GM19468 (cell line): ENCODE results near the gene PTPRC.
A peak's percentile ranks its signal among the peaks of the same experiment; 100 is the strongest.

Source experiments
- ATAC-seq: cut with Tn5 transposase; IDR thresholded peaks from one replicate; pipeline ENCODE4 v1.9.1; 2021; ENCODE audit warnings: mild to moderate bottlenecking, moderate library complexity, moderate number of reproducible peaks; ENCODE audit not compliant: unreplicated experiment; ENCODE audit errors: extremely low read depth

The PTPRC gene

DNA sequence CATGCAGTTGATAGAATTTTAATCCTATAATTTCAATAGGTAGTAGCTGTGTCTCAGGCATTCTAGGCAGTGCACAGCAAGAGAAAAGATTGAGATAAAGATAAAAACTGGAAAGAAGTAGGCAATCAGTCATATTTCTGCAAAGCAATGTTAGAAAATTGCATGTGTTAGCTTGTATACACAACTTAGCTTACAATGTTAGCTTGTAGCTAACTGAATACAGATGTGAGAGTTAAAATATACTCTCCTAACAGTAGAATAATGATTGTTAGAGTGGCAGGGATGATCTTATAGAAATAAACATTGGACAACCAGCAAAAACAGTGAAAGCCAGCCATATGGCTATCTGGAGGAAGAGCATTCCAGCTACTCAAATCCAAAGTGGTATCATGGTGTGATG, 29.0 kb downstream of the PTPRC start:
- ATAC-seq = no peak

GRCh38 chr1:198669023-198669698, 30.3 kb downstream of the PTPRC start:
- peak; percentile 74 for ATAC-seq

DNA sequence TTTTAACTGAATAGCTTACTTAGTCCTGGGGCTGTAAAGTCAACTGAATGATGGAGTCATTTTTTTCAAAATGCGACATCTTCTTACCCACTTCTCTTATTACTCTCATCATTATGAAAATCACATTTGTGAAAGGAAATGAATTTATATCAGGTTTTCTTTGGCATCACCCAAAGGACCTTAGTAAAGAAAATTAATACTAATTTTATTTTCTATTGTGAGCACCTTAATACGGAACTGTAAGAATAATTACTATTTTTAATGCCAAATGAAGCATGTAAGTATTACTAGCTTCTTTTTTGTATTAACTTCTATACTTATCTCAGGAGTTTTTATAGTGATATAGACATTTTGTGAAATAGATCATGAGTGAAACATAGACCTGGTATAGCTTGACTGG, 30.9 kb downstream of the PTPRC start:
- no peak for ATAC-seq

GRCh38 chr1:198671136-198671535, 32.3 kb downstream of the PTPRC start:
- no peak for ATAC-seq

DNA sequence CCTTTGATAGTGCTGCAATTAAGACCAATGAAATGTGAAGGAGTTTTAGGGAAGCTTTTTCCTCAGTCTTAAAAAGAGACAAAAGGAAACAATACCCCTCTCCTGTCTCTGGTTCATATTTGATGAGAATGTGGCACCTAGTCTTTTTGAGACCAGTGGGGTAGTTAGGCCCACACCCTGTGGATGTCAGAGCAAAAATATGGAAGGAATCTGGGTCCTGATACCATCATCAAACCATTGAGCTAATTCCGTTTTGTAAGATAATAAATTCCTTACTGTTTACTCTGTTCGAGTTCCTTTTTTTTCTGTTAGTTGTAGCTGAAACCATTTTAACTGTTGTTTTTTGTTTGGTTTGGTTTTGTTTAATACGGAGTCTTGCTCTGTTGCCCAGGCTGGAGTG, 33.3 kb downstream of the PTPRC start:
- ATAC-seq = no peak

- ATAC-seq = no peak
Measured at GRCh38 chr1:198674009-198674408, 35.2 kb downstream of the PTPRC start.

DNA sequence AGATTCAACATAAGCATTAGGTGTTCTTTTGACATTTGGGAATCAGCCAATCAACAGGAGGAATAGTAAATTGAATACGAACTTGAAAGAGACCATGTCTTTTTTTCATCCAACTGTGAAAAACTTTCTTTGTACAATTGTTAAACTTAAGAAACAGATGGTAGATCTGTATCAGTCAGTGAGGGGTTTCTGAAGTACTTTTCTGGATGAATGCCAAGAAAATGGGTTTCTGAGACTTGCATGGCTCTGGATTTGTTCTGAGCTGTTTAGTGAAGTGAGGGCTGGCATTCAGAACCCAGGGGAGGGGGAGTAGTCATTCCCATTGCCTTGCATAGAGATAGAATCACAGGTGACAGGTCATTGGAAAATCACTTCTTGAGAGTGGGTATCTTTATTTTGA, 37.4 kb downstream of the PTPRC start:
- ATAC-seq = no peak

- no peak for ATAC-seq
Measured at GRCh38 chr1:198677027-198677426, 38.2 kb downstream of the PTPRC start.

DNA sequence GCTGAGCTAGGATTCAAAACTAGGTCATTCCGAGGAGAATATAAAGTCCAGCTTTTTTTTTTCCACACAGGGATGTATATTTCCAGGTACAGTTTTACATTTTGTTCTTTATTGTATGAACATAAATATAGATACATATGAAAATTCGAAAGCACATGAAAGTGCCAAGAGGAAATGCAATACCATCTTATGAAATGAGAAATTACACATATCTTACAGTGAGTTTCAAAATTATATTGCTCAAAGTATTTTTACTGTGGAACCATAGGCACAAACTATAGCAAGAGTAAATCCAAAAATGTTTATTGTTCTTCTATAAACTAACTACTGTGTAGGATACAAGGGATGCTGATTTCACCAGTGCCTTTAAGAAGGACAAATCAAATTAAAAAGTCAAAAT, 39.0 kb downstream of the PTPRC start:
- ATAC-seq = no peak

GRCh38 chr1:198678301-198678836, 39.5 kb downstream of the PTPRC start:
- no peak for ATAC-seq

- ATAC-seq = no peak
Measured at GRCh38 chr1:198678901-198679329, 40.1 kb downstream of the PTPRC start.

GRCh38 chr1:198679535-198680173, 40.8 kb downstream of the PTPRC start:
- no peak for ATAC-seq

DNA sequence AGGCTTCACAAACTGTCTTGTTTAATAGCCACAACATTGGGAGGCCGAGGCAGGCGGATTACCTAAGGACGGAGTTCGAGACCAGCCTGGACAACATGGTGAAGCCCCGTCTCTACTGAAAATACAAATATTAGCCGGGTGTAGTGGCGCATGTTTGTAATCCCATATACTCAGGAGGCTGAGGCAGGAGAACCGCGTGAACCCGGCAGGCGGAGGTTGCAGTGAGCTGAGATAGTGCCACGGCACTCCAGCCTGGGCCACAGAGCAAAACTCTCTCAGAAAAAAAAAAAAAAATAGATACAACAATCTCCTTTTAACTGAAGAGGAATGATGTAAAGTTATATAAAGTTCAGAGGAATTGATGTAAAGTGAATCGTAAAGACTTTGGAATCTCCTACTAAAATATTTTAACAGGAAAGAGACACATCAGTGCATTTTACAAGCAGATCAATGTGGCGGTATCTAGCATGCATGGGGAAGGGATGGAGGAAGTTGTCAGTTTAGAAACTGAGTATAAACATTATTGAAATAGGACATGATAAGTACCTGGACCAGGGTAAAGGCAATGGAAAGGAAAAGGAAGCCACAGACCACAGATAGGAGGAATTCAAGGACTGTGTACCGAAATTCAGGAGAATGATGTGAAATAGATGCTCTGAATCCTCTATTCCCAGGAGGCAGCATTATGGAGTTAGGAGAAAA, 41.5 kb downstream of the PTPRC start:
- ATAC-seq = no peak

DNA sequence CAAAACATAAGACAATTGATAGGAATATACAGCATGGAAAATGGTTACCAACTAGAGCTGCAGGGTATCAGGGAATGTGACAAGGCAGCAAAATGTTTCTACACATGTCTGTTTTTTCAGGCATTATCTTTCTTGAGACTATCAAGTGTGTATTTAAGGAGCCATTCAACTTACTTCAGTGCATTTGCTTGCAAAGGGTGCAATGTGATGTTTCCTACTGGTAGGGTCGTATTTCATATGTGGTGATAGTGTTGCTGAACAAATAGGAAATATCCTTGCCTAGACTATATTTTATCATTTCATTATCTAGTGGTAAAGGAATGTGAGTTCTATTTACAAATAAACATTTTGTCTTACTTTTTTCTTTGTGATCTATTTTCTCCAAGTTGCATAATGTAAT, 42.4 kb downstream of the PTPRC start:
- no peak for ATAC-seq

GRCh38 chr1:198681831-198682759, 43.3 kb downstream of the PTPRC start:
- peak; percentile 98 for ATAC-seq

DNA sequence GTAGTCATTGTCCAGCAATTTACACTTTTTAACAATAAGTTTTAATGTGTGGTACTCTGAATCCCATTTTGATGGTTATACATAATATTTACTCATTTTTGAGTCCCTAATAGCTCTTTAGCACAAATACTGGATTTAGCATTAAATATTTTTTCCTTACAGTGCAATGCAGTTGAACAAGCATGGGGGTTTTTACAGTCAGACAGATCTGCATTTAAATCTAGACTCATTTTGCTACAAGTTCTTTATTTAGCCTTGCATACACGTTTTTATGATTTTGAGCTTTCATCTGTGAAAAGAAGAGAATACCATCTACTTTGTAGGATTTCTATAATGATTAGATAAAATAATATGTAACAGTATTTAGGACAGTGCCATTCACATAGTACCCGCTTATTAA, 44.0 kb downstream of the PTPRC start:
- ATAC-seq = no peak

- ATAC-seq = no peak
Measured at GRCh38 chr1:198683449-198683848, 44.6 kb downstream of the PTPRC start.

GRCh38 chr1:198686069-198686728, 47.4 kb downstream of the PTPRC start:
- no peak for ATAC-seq

GRCh38 chr1:198687429-198687828, 48.6 kb downstream of the PTPRC start:
- ATAC-seq = no peak

DNA sequence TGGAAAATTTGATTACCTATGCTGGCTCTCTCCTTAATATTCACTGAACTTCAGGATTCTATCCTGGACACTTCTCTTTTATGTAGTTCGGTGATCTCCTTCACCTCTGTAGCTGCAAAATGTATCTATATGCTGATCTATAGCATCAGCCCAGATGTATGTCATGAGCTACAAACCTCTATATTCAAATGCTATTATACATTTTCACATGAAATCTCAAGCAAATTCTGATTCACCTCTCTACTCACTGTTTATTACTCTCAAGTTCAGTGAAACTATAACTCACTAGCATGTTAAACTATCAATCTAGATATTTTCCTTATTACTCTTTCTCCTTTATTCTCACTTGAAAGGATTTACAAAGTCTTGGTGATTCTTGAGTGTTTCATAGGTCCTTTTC, 52.2 kb downstream of the PTPRC start:
- no peak for ATAC-seq
